ENCODE data around the gene LMOD1.
A peak's percentile ranks its signal among the peaks of the same experiment; 100 is the strongest.
"Not testable (repeated sequence)": the region's sequence is repeated elsewhere in the genome, so short reads cannot be mapped to it uniquely, and the experiment has no call there.

LMOD1 gene

GRCh38 chr1:201912832-201913231 is 33.5 kb downstream of the LMOD1 start:
- no peak for DNase-seq

GRCh38 chr1:201911826-201912571 is 34.3 kb downstream of the LMOD1 start:
- DNase-seq = no peak

- DNase-seq = no peak
These were observed 38.7 kb downstream of the LMOD1 start for GRCh38 chr1:201907621-201908020.

GRCh38 chr1:201906336-201906735 is 40.0 kb downstream of the LMOD1 start:
- no peak for DNase-seq

GRCh38 chr1:201905234-201905890 is 41.0 kb downstream of the LMOD1 start:
- no peak for DNase-seq

GRCh38 chr1:201904579-201904978 is 41.8 kb downstream of the LMOD1 start:
- no peak for DNase-seq

- no peak for DNase-seq
These were observed 43.2 kb downstream of the LMOD1 start for GRCh38 chr1:201903135-201903534.

GRCh38 chr1:201902198-201902597 is 44.1 kb downstream of the LMOD1 start:
- no peak for DNase-seq

- DNase-seq = not testable (repeated sequence)
These were observed 45.3 kb downstream of the LMOD1 start for GRCh38 chr1:201901036-201901435.

GRCh38 chr1:201900476-201900875 is 45.9 kb downstream of the LMOD1 start:
- no peak for DNase-seq

GRCh38 chr1:201899683-201900429 is 46.5 kb downstream of the LMOD1 start:
- DNase-seq = no peak

- DNase-seq = no peak
These were observed 47.4 kb downstream of the LMOD1 start for GRCh38 chr1:201898992-201899391.

GRCh38 chr1:201898240-201898894 is 48.0 kb downstream of the LMOD1 start:
- no peak for DNase-seq

GRCh38 chr1:201896951-201897391 is 49.4 kb downstream of the LMOD1 start:
- no peak for DNase-seq

GRCh38 chr1:201895913-201896807 is 50.2 kb downstream of the LMOD1 start:
- DNase-seq = peak; percentile 87

GRCh38 chr1:201895120-201895665 is 51.2 kb downstream of the LMOD1 start:
- DNase-seq = no peak

GRCh38 chr1:201894343-201895119 is 51.8 kb downstream of the LMOD1 start:
- DNase-seq = no peak

GRCh38 chr1:201893431-201893830 is 52.9 kb downstream of the LMOD1 start:
- no peak for DNase-seq

- no peak for DNase-seq
These were observed 54.1 kb downstream of the LMOD1 start for GRCh38 chr1:201892211-201892610.

- no peak for DNase-seq
These were observed 54.8 kb downstream of the LMOD1 start for GRCh38 chr1:201891451-201892045.
